Ishikawa (cell line): ENCODE data around the gene SMIM35.

Experiments
- CEBPB ChIP-seq: IDR thresholded peaks from 2 replicates; pipeline ENCODE4 v1.6.1; 2012
- CREB1 ChIP-seq: IDR thresholded peaks from 2 replicates; pipeline ENCODE4 v1.6.1; 2012; ENCODE audit warnings: low read depth
- EGR1 ChIP-seq: IDR thresholded peaks from 2 replicates; pipeline ENCODE4 v1.6.1; 2012
- EP300 ChIP-seq: IDR thresholded peaks from 2 replicates; pipeline ENCODE4 v1.6.1; 2012; ENCODE audit warnings: borderline replicate concordance
- FOXM1 ChIP-seq: IDR thresholded peaks from 2 replicates; pipeline ENCODE4 v1.6.1; 2012; ENCODE audit warnings: low read depth, borderline replicate concordance
- MAX ChIP-seq: IDR thresholded peaks from 2 replicates; pipeline ENCODE4 v1.6.1; 2012
- NFIC ChIP-seq: IDR thresholded peaks from 2 replicates; pipeline ENCODE4 v1.6.1; 2012
- RAD21 ChIP-seq: IDR thresholded peaks from 2 replicates; pipeline ENCODE4 v1.6.1; 2012; ENCODE audit warnings: low read depth
- REST ChIP-seq: IDR thresholded peaks from 2 replicates; pipeline ENCODE4 v1.6.1; 2012; ENCODE audit warnings: low read depth, mild to moderate bottlenecking
- TAF1 ChIP-seq: IDR thresholded peaks from 2 replicates; pipeline ENCODE4 v1.6.1; 2012; ENCODE audit warnings: low read depth, mild to moderate bottlenecking
- TCF12 ChIP-seq: IDR thresholded peaks from 2 replicates; pipeline ENCODE4 v1.6.1; 2012; ENCODE audit warnings: low read depth
- TEAD4 ChIP-seq: IDR thresholded peaks from 2 replicates; pipeline ENCODE4 v1.6.1; 2012
- USF1 ChIP-seq: IDR thresholded peaks from 2 replicates; pipeline ENCODE4 v1.6.1; 2012
- YY1 ChIP-seq: IDR thresholded peaks from 2 replicates; pipeline ENCODE4 v1.6.1; 2012; ENCODE audit warnings: low read depth
- ZBTB7A ChIP-seq: IDR thresholded peaks from 2 replicates; pipeline ENCODE4 v1.6.1; 2012; ENCODE audit warnings: low read depth

SMIM35 gene

GRCh38 chr11:118017631-118018315 is 69.0 kb downstream of the SMIM35 start:
- TF ChIP-seq USF1 (no peak), FOXM1 (no peak), YY1 (no peak), ZBTB7A (no peak), REST (no peak), CEBPB (no peak), TAF1 (no peak), EP300 (no peak)

- TF ChIP-seq REST (no peak), FOXM1 (no peak), TEAD4 (no peak), NFIC (no peak), ZBTB7A (no peak), RAD21 (no peak), TAF1 (no peak), CREB1 (no peak), CEBPB (no peak), USF1 (no peak), TCF12 (no peak), MAX (no peak), EP300 (no peak), YY1 (no peak), EGR1 (no peak)
These were observed 69.7 kb downstream of the SMIM35 start for GRCh38 chr11:118017111-118017510.

- TF ChIP-seq TEAD4 (no peak), EP300 (no peak), EGR1 (no peak), YY1 (no peak)
These were observed 70.7 kb downstream of the SMIM35 start for GRCh38 chr11:118016104-118016503.

- TF ChIP-seq CEBPB (no peak), CREB1 (no peak), NFIC (no peak), USF1 (no peak), EP300 (no peak), TAF1 (no peak)
These were observed 71.3 kb downstream of the SMIM35 start for GRCh38 chr11:118015385-118015841.

GRCh38 chr11:118014022-118014421 is 72.7 kb downstream of the SMIM35 start:
- TF ChIP-seq CEBPB (no peak), MAX (no peak), EP300 (no peak), REST (no peak), TEAD4 (no peak), RAD21 (no peak), CREB1 (no peak), EGR1 (no peak), TAF1 (no peak), ZBTB7A (no peak)
